GM21381 (cell line): ENCODE measurements around the gene MYH14.
"Not testable (repeated sequence)": the region's sequence is repeated elsewhere in the genome, so short reads cannot be mapped to it uniquely, and the experiment has no call there.

ENCODE experiments used
- ATAC-seq: cut with Tn5 transposase; IDR thresholded peaks from one replicate; pipeline ENCODE4 v1.9.1; 2021; ENCODE audit warnings: mild to moderate bottlenecking, moderate library complexity; ENCODE audit not compliant: unreplicated experiment

MYH14 gene

DNA sequence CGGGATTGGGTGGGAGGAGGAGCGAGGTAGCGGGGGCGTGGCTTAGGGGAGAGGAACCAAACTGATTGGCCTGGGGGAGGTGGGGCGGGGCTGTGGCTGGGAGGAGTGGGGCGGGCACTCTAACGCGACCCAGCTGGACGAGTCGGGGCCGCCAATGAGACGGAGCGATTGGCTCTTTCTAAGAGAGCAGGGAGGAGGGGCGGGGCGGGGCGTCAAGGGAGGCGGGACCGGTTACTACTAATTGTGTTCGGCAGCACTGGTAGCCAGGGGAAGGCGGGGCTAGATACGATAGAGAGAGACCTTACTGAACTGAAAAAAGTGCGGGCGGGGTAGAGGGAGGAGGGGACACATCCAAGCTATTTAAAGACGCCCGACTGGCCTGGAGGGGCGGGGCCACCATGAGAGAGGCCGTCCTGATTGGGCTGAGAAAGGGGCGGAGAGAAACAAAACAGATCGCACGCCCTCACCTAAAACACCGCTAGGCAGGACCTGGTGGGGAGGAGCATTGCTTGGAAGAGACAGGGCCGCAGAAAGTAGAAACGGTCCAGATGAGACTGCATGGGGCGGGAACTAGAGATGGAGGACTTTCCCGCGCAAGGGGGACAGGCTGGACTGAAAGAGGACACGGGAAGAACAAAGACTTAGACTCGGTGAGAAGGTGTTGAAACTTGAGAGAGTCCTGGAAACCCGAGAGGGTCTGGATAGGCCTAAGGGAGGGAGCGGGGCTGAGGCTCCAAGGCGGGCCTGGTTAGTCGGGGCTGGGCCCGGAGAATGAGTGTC is 125.9 kb downstream of the MYH14 start, which contains the start of gene KCNC3:
Gene KCNC3, minus strand, starts transcription at position 232 of the 780 bp plus-strand sequence. CDS start 295 bp downstream, outside the sequence.
- peak; percentile 43 for ATAC-seq

DNA sequence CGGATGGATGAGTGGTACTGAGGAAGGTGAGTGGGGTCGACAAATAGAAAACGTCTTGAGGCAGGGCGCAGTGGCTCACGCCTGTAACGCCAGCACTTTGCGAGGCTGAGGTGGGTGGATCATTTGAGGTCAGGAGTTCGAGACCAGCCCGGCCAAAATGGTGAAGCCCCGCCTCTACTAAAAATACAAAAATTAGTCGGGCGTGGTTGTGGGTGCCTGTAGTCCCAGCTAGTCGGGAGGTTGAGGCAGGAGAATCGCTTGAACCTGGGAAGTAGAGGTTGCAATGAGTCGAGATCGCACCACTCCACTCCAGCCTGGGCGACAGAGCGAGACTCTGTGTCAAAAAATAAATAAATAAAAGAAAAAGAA is 126.5 kb downstream of the MYH14 start:
- ATAC-seq = not testable (repeated sequence)

DNA sequence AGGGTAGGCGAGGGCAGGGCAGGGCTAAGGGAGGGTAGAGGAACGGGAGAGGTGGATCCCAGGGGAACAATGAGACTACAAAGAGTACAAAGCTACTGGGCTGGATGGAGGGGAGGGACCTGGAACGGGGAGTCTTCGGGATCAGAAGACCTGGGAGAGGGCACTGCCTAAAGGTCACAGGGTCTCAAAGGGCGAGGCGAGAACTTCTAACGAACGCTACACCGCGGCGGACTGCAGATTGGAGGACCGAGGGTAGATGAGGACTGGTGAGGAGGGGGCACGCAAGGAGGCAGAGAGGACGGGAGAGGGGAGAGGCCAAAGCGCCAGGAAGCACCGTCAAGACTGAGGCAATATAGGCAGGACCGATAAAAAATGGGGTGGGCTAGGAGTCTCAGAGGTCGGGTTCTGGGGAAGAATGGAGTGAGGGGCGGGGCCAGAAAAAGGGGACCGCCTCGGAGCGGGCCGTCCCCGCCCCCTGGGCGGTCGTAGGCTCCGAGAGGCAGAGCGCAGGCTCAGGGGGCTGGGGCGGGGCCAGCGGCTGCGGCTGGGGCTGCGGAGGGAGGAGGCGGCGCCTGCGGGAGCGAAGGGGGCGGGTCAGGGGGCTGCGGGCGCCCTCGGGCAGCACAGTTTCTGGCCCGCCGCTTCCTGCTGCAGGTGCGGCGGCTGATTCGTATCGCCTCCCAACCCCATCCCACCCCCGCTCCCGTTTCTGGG is 127.1 kb downstream of the MYH14 start:
- ATAC-seq = peak; percentile 34

GRCh38 chr19:50331221-50331993 is 128.0 kb downstream of the MYH14 start:
- ATAC-seq = no peak

DNA sequence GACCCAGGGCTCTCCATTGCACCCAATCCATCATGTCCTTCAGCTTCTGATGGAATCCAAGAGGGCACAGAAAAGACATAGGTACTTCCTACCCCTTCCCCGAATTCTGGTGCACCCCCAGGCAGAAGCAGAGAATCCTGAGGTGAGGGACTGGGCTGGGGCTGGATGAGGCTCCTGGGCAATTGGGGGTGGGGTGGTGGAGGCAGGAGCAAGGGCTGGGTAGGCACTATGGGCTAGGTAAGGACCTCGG is 128.5 kb downstream of the MYH14 start:
- ATAC-seq = no peak

DNA sequence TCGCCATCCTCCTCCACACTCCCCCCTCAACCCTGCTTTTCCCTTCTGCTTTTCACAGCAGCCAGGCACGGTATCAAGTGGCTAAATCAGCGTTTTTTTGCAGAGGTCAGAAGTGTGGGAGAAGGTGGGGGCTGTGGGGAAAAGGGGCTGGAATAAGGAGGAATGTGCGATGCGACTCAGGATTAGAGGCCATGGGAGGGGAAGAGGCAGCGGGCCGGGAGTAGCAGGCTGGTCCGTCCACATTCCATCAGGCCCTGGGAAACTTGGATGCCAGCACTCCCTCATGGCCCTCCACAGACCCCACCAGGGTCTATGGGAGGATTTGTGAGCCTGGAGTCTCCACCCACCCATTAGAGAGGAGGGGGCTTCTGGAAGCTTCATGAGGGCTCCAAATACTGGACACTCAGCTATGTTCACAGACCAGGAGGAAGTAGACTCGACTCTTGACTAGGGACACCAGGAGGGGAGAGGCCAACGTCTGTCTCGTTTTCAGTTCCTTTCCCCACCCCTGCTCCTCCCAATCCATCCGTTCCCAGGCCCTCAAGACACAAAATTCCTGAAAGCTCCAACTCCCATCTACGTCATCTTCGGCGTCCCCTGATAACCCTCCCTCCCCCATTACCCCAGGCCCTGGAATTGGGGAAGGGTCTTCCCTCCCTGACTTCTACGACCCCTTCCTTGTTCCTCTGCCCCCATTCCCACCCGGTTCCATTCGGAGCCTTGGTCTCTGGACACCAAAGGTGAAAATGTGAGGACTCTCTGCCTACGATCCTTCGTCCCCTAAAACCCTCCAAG is 129.0 kb downstream of the MYH14 start:
- no peak for ATAC-seq

DNA sequence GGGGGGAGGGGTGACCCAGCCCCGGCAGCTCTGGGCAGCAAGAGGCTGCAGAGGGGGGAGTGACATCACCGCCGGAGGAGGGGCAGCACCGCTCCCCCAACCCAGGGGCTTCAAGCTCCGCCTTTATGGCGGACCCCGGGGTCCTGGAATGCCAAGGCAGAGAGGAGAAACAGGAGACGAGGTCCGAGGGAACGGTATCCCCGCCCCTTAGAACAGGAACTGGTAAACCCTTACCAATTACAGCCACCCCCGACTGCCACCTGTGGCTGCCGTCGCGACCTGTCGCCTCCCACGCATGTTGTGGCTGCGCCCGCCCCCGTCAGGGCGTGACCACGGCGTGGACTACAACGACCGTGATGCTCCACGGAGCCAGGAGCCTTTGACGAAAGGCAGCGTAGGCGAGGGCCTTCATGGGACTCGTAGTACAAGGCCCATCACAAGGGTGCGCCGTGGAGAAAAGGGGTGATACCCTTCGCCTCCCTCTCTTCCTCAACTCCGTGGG is 129.9 kb downstream of the MYH14 start:
- peak; percentile 38 for ATAC-seq

DNA sequence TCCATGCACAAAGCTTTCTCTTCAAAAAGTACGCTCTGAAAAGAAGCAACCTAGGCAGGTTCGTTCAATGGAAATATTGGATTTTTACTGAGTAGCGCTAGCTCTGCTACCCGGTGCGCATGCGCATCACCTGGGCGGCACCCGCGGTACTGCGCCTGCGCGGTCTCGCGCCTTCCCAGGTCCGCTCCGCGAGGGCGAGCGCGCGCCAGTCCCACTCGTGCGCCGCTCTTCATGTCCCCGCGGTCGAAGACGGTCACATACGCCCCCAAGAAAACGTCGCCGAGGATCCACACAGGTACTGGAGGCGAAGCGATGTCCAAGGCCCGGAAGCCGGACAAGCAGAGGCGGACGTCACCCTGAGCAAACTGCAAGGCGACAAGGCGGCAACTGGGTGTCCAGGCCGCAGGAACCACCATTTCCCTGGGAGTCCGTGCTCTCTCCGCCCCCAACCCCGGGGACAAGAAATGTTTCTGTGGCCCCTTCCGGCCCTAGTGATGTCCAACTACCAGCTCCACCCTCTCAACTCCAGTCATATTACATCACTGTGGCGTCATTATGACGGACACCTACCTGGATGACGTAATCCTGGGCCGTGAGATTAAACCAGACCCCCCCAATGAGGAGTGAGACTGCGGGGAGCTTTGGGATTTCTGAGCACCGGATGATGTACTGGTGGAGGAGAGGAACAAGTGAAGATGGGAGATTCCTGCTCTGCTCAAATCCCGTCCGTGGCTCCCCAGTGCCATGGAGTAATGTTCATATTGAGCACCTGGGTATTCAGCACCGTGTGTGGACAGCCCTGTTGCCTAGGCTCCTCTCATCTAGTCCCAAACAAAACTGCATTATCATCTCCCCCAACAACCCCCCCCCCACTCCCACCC is 130.6 kb downstream of the MYH14 start:
- peak; percentile 29 for ATAC-seq

GRCh38 chr19:50334741-50335421 is 131.5 kb downstream of the MYH14 start:
- no peak for ATAC-seq

GRCh38 chr19:50337031-50337430 is 133.6 kb downstream of the MYH14 start:
- ATAC-seq = not testable (repeated sequence)

GRCh38 chr19:50340331-50340730 is 136.9 kb downstream of the MYH14 start:
- no peak for ATAC-seq

DNA sequence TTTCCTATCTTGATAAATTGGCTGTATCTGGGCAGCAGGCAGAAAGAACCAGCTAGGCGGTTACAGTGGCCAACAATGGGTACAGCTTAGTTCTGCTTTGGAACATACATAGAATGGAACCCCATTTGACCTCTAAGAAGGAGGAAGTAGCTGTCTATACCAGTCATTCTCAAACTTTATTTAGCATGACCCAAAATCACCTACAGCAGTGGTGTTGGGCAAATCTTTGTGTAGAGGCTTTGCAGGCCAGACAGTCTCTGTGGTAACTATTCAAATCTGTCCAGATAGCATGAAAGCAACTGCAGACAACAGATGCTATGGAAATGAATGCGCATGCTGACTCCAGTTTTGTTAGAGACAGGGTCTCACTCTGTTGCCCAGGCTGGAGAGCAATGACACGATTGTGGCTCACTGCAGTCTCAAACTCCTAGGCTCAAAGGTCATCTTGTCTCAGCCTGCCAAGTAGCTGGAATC is 137.7 kb downstream of the MYH14 start:
- no peak for ATAC-seq

DNA sequence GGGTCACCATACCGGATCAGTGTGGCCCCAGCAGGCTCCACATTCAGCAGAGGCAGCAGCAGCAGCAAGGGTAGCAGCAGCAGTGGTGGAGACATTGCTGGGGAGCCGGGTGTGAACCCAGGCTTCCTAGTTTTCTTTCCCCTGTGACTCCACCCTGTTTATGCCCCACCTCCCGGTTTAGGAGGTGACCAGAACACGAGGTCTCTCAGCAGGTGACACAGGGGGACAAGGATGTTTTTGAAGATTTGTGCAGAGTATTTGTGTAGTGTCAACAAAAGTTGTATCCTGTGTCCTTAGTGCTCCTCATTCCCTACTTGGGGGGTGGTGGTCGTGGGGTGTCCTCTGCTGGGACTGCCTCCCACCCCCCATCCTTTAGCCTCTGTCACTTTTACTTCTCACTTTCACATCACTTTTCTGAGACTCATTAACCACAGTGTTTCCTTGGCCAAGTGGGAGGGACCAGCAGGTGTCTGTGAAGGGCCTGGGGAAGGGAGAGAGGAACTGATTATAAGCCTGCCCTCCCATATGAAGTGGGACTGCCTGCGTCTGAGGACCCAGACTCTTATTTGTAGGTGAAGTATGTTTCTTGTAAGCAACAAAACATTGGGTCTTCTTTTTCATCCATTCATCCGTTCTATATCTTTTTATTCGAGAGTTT is 141.4 kb downstream of the MYH14 start:
- ATAC-seq = peak; percentile 53

DNA sequence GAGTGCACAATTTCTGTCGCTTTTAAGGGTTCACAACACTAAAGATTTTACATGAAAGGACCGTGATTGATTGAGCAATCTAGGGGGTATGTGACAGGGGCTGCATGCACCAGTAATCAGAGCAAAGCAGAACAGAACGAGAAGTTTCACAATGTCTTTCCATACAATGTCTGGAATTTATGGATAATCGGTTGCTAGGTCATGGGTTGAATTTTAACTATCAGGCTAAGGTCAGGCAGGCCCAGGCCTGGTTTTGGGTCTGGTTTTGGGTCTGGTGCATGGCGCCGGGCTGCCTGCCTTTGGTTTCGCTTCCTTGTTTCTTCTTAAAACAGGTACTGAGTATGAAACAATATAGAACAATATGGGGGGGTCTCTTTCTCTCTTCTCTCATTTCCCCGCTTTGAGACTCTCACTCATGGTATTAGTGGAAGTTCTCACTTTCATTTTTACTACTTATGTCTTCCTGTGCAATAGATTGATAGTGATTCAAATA is 143.7 kb downstream of the MYH14 start:
- not testable (repeated sequence) for ATAC-seq

GRCh38 chr19:50349277-50350057 is 146.0 kb downstream of the MYH14 start:
- no peak for ATAC-seq

GRCh38 chr19:50352242-50352641 is 148.8 kb downstream of the MYH14 start:
- ATAC-seq = no peak

- not testable (repeated sequence) for ATAC-seq
Measured at GRCh38 chr19:50353487-50353880, 150.1 kb downstream of the MYH14 start.
